ENCODE data around the gene ANO9. TPM values are rescaled to one million over a fixed set of nuclear protein-coding genes. Genes with fewer than 3 reads are reported as not detected.
"Not testable (repeated sequence)": the region's sequence is repeated elsewhere in the genome, so short reads cannot be mapped to it uniquely, and the experiment has no call there.

The ANO9 gene
- total RNA-seq, 1 experiment from 2014 or later, result 9.4 TPM

DNA sequence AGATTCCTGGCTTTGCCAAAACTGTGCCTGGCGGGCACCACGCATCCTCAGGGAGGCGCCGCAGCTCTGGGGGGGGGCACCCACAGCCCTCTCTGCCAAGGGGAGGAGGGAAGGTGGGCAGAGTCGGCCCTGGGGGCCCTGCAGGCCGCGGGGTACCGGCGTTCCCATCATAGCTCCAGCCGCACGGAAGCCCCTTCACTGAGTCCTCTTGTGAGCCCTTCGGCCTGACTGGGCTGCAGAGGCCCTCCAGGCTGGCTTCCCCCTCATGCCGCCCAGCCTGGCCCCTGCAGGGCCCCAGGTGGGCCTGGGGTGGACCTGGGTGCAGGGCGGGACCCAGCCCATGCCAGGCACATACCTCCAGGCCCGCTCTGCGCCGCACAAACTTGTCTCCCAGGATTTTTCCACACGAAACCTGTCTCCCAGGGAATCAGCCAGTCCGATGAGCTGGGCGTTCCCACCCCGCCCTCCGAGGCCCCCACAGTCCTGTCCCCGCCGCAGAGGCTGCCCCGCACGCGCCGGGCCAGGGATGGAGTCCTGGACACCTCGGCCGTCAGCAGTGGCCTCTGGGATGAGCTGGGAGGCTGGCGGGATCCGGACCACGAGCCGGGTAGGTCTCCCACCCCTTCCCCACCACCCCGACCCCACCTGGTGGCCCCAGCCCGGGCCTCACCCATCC lies 49.6 kb downstream of the ANO9 start:
- no TSS peak for BruUV-seq (replicated peaks)
- H3K27me3 Mint-ChIP-seq (ENCODE audit: insufficient read depth, unreplicated experiment), result no peaks in the 10 kb centered on the region

DNA sequence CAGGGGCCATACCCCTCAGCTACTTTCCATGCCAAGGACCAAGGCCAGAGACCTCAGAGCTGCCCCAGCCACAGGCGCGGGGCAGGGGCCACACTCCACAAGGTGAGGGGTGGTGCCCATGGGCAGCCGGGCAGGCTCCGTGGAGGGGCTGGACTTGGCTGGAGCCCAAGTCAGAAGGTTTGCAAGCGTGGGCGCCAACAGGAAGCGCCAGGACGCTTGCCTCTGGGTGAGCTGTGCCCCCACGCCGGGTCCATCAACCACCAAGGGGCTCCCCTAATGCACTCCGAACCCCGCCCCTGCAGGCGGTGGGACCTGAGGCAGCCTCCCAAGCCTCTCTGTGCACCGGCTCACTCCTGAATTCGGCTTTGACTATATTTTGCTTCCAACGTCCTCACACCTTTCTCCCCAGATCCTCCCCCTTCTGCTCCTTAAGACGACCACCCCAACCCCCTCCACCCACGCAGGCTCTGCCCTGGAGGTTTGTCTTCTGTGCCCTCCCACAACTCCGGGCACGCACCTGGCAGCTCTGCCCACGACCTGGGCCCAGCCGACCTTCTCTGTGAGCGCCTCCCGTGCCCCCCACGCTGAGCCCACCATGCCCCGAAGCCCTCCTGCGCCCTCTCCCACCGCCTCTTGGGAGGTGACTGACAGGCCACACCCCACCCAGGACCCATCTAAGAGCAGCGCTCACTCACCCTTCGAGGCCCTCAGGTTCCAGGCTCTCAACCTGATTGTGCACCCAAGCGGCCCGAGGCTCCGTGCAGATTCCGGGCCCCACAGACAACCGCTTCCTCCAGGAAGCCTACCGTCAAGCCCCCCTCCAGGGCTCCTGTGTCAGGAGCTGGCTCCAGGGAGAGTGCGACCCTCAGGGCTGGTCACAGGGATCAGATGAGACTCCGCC lies 50.4 kb downstream of the ANO9 start:
- no peak overlapping the region for H3K27ac Mint-ChIP-seq (ENCODE audit: low read depth, unreplicated experiment)
- peak overlapping the region; percentile 33 for H3K4me3 Mint-ChIP-seq (ENCODE audit: unreplicated experiment)
- H3K4me1 Mint-ChIP-seq (ENCODE audit: insufficient read depth, unreplicated experiment), result peaks cover 19% of the 10 kb centered on the region
- BruUV-seq (replicated peaks), result no TSS peak
- intact Hi-C loops (cut with micrococcal nuclease), result loop anchor here (5.0 kb wide), 1 partner anchor 126 kb away; no protein-coding TSS in a partner anchor
- ChIA-PET POLR2A (interaction anchor here (0.6 kb wide), 2 partner anchors 15 to 154 kb away, joined by 3 to 4 read pairs; no protein-coding TSS in a partner anchor), CTCF (interaction anchor here (0.6 to 1.2 kb wide), 2 partner anchors 35 to 58 kb away, joined by 3 to 5 read pairs; no protein-coding TSS in a partner anchor)
- no peaks in the 10 kb centered on the region for H3K9me3 Mint-ChIP-seq (ENCODE audit: unreplicated experiment)
- H3K27me3 Mint-ChIP-seq (ENCODE audit: insufficient read depth, unreplicated experiment), result no peaks in the 10 kb centered on the region
- peaks cover 27% of the 10 kb centered on the region for H3K36me3 Mint-ChIP-seq (ENCODE audit: insufficient read depth, unreplicated experiment)
- TF ChIP-seq, protein P1, sequence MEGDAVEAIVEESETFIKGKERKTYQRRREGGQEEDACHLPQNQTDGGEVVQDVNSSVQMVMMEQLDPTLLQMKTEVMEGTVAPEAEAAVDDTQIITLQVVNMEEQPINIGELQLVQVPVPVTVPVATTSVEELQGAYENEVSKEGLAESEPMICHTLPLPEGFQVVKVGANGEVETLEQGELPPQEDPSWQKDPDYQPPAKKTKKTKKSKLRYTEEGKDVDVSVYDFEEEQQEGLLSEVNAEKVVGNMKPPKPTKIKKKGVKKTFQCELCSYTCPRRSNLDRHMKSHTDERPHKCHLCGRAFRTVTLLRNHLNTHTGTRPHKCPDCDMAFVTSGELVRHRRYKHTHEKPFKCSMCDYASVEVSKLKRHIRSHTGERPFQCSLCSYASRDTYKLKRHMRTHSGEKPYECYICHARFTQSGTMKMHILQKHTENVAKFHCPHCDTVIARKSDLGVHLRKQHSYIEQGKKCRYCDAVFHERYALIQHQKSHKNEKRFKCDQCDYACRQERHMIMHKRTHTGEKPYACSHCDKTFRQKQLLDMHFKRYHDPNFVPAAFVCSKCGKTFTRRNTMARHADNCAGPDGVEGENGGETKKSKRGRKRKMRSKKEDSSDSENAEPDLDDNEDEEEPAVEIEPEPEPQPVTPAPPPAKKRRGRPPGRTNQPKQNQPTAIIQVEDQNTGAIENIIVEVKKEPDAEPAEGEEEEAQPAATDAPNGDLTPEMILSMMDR (IDR thresholded peaks at IDR 0.05; ENCODE audit: unreplicated experiment), result no peak
- DNase-seq (ENCODE audit: unreplicated experiment), result no peak

More for the DNA sequence above, 49.6 kb downstream of the ANO9 start:
- ChIA-PET POLR2A (interaction anchor here (0.6 to 2.7 kb wide), 5 partner anchors 13 to 185 kb away, joined by 3 to 33 read pairs (median 4); partner anchors contain the start of genes BET1L, PTDSS2 and RIC8A), CTCF (interaction anchor here (0.6 to 1.2 kb wide), 4 partner anchors 28 to 1176 kb away, joined by 3 to 9 read pairs (median 4); no protein-coding TSS in a partner anchor)
- Mint-ChIP-seq H3K36me3 (ENCODE audit: insufficient read depth, unreplicated experiment) (peaks cover 27% of the 10 kb centered on the region), H3K4me3 (ENCODE audit: unreplicated experiment) (no peak overlapping the region), H3K9me3 (ENCODE audit: unreplicated experiment) (no peaks in the 10 kb centered on the region), H3K27ac (ENCODE audit: low read depth, unreplicated experiment) (no peak overlapping the region), H3K4me1 (ENCODE audit: insufficient read depth, unreplicated experiment) (peaks cover 19% of the 10 kb centered on the region)
- TF ChIP-seq, protein P1 (IDR thresholded peaks at IDR 0.05; ENCODE audit: unreplicated experiment), result no peak
- DNase-seq (ENCODE audit: unreplicated experiment), result no peak
- intact Hi-C loops (cut with micrococcal nuclease), result loop anchor here (5.0 kb wide), 1 partner anchor 125 kb away; no protein-coding TSS in a partner anchor

DNA sequence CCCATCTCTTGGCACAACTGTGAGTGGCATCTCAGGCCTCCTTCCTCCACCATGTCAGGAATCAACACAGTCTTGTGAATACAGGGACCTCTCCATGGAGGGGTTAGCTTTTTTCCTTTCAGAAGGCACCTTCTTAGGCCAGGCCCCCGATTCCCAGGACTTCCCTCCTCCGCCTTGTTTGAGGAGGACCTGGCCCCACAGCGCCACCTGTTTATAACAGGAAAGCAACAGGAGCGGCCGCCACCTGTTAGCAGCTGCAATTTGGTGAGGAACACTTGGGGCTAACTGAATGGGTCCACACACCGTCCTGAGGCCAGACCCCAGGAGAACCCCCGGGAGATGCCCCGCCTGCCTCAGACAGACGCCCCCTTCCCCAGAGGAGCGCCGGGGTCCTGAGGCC lies 51.6 kb downstream of the ANO9 start:
- Mint-ChIP-seq H3K36me3 (ENCODE audit: insufficient read depth, unreplicated experiment) (peaks cover 21% of the 10 kb centered on the region), H3K27ac (ENCODE audit: low read depth, unreplicated experiment) (no peak overlapping the region), H3K9me3 (ENCODE audit: unreplicated experiment) (no peaks in the 10 kb centered on the region), H3K4me3 (ENCODE audit: unreplicated experiment) (no peak overlapping the region), H3K27me3 (ENCODE audit: insufficient read depth, unreplicated experiment) (no peaks in the 10 kb centered on the region), H3K4me1 (ENCODE audit: insufficient read depth, unreplicated experiment) (peaks cover 12% of the 10 kb centered on the region)
- DNase-seq (ENCODE audit: unreplicated experiment), result no peak
- CTCF ChIA-PET, result interaction anchor here (0.6 to 1.0 kb wide), 3 partner anchors 9 to 193 kb away, joined by 3 read pairs; no protein-coding TSS in a partner anchor
- intact Hi-C loops (cut with micrococcal nuclease), result loop anchor here (5.0 kb wide), 1 partner anchor 127 kb away; no protein-coding TSS in a partner anchor
- POLR2A ChIA-PET, result no interaction called here
- TF ChIP-seq, protein P1 (IDR thresholded peaks at IDR 0.05; ENCODE audit: unreplicated experiment), result peak; percentile 15
- no TSS peak for BruUV-seq (replicated peaks)

DNA sequence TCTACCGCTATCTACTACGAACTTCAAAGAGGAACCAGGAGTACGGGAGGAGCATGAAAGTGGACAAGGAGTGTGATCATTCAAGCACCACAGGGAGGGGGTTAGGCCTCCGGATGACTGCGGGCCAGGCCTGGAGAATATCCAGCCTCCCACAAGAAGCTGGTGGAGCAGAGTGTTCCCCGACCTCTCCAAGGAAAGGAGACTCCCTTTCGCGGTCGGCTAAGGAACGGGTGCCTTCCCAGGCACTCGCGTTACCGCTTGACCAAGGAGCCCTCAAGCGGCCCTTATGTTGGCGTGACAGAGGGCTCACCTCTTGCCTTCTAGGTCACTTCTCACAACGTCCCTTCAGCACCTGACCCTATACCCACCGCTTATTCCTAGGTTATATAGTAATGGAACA lies 52.4 kb downstream of the ANO9 start:
- not testable (repeated sequence) for H3K4me1 Mint-ChIP-seq (ENCODE audit: insufficient read depth, unreplicated experiment)

More for the DNA sequence above, 52.4 kb downstream of the ANO9 start:
- DNase-seq (ENCODE audit: unreplicated experiment); H3K9me3 Mint-ChIP-seq (ENCODE audit: unreplicated experiment); H3K4me3 Mint-ChIP-seq (ENCODE audit: unreplicated experiment); intact Hi-C loops (cut with micrococcal nuclease); POLR2A ChIA-PET; BruUV-seq (replicated peaks); H3K27me3 Mint-ChIP-seq (ENCODE audit: insufficient read depth, unreplicated experiment); H3K27ac Mint-ChIP-seq (ENCODE audit: low read depth, unreplicated experiment): not testable (repeated sequence)
- CTCF ChIA-PET, result interaction anchor here (0.6 kb wide), 1 partner anchor 192 kb away, joined by 3 read pairs; no protein-coding TSS in a partner anchor
- H3K36me3 Mint-ChIP-seq (ENCODE audit: insufficient read depth, unreplicated experiment), result peaks cover 15% of the 10 kb centered on the region

Measured in MCF 10A (cell line).